Keratinocyte (primary cell): ENCODE data around the gene IRF9. TPM values are rescaled to one million over a fixed set of nuclear protein-coding genes. Genes with fewer than 3 reads are reported as not detected.

Experiments used
- DNase-seq: peaks from one replicate; pipeline ENCODE4 v3.0.0-alpha.2; 2011; ENCODE audit warnings: low read depth, missing footprints, low spot score
- FAIRE-seq: peaks from 2 replicates; lab custom pipeline; 2011; peaks lifted over from hg19 to GRCh38; lab: Jason Lieb, UNC
- H2AFZ ChIP-seq: 2 replicates; pipeline ENCODE4 v1.6.0; 2012; ENCODE audit warnings: low read length, control low read depth, inconsistent platforms; ENCODE audit not compliant: control insufficient read depth
- H3K27ac ChIP-seq: 2 replicates; pipeline ENCODE4 v1.5.1; 2011; ENCODE audit warnings: low read length; ENCODE audit not compliant: control insufficient read depth, insufficient read depth
- H3K27me3 ChIP-seq: 3 replicates; pipeline ENCODE4 v1.6.0; 2011; ENCODE audit warnings: low read length; ENCODE audit not compliant: control insufficient read depth, insufficient read depth; ENCODE audit errors: extremely low read depth
- H3K36me3 ChIP-seq, 2 experiments: 2 replicates in 1 of 2; 3 replicates in 1 of 2; pipeline ENCODE4 v1.5.1; 2011; ENCODE audit warnings: low read length in 2 of 2, mild to moderate bottlenecking in 1 of 2; ENCODE audit not compliant: control insufficient read depth in 2 of 2, insufficient read depth in 2 of 2; ENCODE audit errors: extremely low read depth in 1 of 2
- H3K4me1 ChIP-seq: 3 replicates; pipeline ENCODE4 v1.5.1; 2011; ENCODE audit warnings: low read length; ENCODE audit not compliant: control insufficient read depth, insufficient read depth; ENCODE audit errors: extremely low read depth
- H3K4me2 ChIP-seq: 3 replicates; pipeline ENCODE4 v1.6.0; 2011; ENCODE audit warnings: low read depth, low read length; ENCODE audit not compliant: control insufficient read depth, insufficient read depth; ENCODE audit errors: extremely low read depth
- H3K4me3 ChIP-seq, 3 experiments: fragments of 200-600 bp in 1 of 3; sonication (generic) in 1 of 3; 2 replicates in 2 of 3; 3 replicates in 1 of 3; pipeline ENCODE4 v1.5.1; 2011 to 2016; ENCODE audit warnings: low read length in 3 of 3, mild to moderate bottlenecking in 3 of 3, control low read depth in 2 of 3, inconsistent platforms in 1 of 3, low read depth in 1 of 3, mixed read lengths in 1 of 3, mixed run types in 1 of 3, moderate library complexity in 1 of 3; ENCODE audit not compliant: control insufficient read depth in 2 of 3, insufficient read depth in 2 of 3; ENCODE audit errors: extremely low read depth in 1 of 3
- H3K79me2 ChIP-seq: 2 replicates; pipeline ENCODE4 v1.6.0; 2012; ENCODE audit warnings: low read length; ENCODE audit not compliant: control insufficient read depth, insufficient read depth
- H3K9ac ChIP-seq: 3 replicates; pipeline ENCODE4 v1.6.0; 2011; ENCODE audit warnings: low read length; ENCODE audit not compliant: control insufficient read depth, insufficient read depth; ENCODE audit errors: extremely low read depth
- H3K9me1 ChIP-seq: 3 replicates; pipeline ENCODE4 v1.6.0; 2011; ENCODE audit warnings: low read length; ENCODE audit not compliant: control insufficient read depth, insufficient read depth; ENCODE audit errors: extremely low read depth
- H3K9me3 ChIP-seq: 2 replicates; pipeline ENCODE4 v1.5.1; 2012; ENCODE audit warnings: low read depth, low read length; ENCODE audit not compliant: control insufficient read depth
- H4K20me1 ChIP-seq: 3 replicates; pipeline ENCODE4 v1.6.0; 2011; ENCODE audit warnings: low read length; ENCODE audit not compliant: control insufficient read depth, insufficient read depth; ENCODE audit errors: extremely low read depth
- CTCF ChIP-seq, 3 experiments: IDR thresholded peaks in 1 of 3; conservative IDR thresholded peaks in 1 of 3; optimal IDR thresholded peaks in 1 of 3; 2 replicates in 2 of 3; 3 replicates in 1 of 3; pipeline versions ENCODE3 to v1.5.1; 2011; ENCODE audit warnings: low read length in 3 of 3, mild to moderate bottlenecking in 3 of 3, moderate library complexity in 2 of 3, control low read depth in 1 of 3, inconsistent platforms in 1 of 3; ENCODE audit not compliant: insufficient read depth in 2 of 3; ENCODE audit errors: extremely low read depth in 1 of 3
- EZH2 ChIP-seq: IDR thresholded peaks from one replicate; pipeline ENCODE4 v1.6.1; 2012; ENCODE audit warnings: inconsistent platforms, mild to moderate bottlenecking, low read length, moderate library complexity
- dilution Hi-C: fragments of 300-500 bp; cut with MboI; formaldehyde crosslinking; loops from one replicate; pipeline ENCODE4 v1.7.0; 2020; ENCODE audit warnings: low sequenced_read_pairs; ENCODE audit not compliant: extremely low pct_ligation_motif_present
- polyA plus RNA-seq, 5 experiments: library from polyadenylated mRNA; depleted of rRNA in 3 of 5; stranded (reverse) in 3 of 5; stranded (forward) in 1 of 5; unstranded in 1 of 5; fragments of >200 nt; gene quantifications; 1 replicate in 1 of 5; 2 replicates in 3 of 5; 3 replicates in 1 of 5; pipeline versions ENCODE4 v1.2.1 to v1.2.3, GENCODE V29; 2011 to 2012; ENCODE audit warnings: missing spikeins in 2 of 5, low read depth in 1 of 5, low replicate concordance in 1 of 5

IRF9 gene
- polyA plus RNA-seq, 1 donor (not counting 4 experiments of a cell fraction or from before 2014, with no cell fraction given) = 117 TPM

GRCh38 chr14:24150993-24151392, 10.1 kb upstream of the IRF9 start:
- Histone ChIP-seq H3K4me1 (peaks cover 11% of the 10 kb centered on the region), H3K27me3 (no peaks in the 10 kb centered on the region), H3K9me3 (no peaks in the 10 kb centered on the region), H3K4me2 (no peak overlapping the region), H3K36me3 (peaks cover 37 to 52% of the 10 kb centered on the region in 2 experiments), H3K27ac (no peak overlapping the region), H4K20me1 (no peaks in the 10 kb centered on the region), H3K9me1 (no peaks in the 10 kb centered on the region), H2AFZ (no peak overlapping the region), H3K4me3 (no peak overlapping the region), H3K79me2 (peaks cover 42% of the 10 kb centered on the region), H3K9ac (no peak overlapping the region)
- no peak for FAIRE-seq
- dilution Hi-C loops = no loop called here
- TF ChIP-seq EZH2 = no peak
- no peak for TF ChIP-seq CTCF (optimal IDR thresholded peaks at IDR 0.05 in 1 of 3, IDR thresholded peaks at IDR 0.05 in 1 of 3, conservative IDR thresholded peaks at IDR 0.05 in 1 of 3; ENCODE audit: extremely low read depth in 1 of 3, insufficient read depth in 2 of 3, low read length in 3 of 3)
- no peak for DNase-seq

GRCh38 chr14:24151404-24152080, 9.5 kb upstream of the IRF9 start:
- Histone ChIP-seq H2AFZ (no peak overlapping the region), H3K79me2 (peaks cover 42% of the 10 kb centered on the region), H3K4me2 (no peak overlapping the region), H3K9me1 (no peaks in the 10 kb centered on the region), H3K9me3 (no peaks in the 10 kb centered on the region), H3K27me3 (no peaks in the 10 kb centered on the region), H3K36me3 (peaks cover 40 to 56% of the 10 kb centered on the region in 2 experiments), H3K9ac (no peak overlapping the region), H3K4me3 (no peak overlapping the region), H3K4me1 (peaks cover 11% of the 10 kb centered on the region), H3K27ac (no peak overlapping the region), H4K20me1 (no peaks in the 10 kb centered on the region)
- dilution Hi-C loops = no loop called here
- no peak for FAIRE-seq
- no peak for DNase-seq
- TF ChIP-seq CTCF (optimal IDR thresholded peaks at IDR 0.05 in 1 of 3, IDR thresholded peaks at IDR 0.05 in 1 of 3, conservative IDR thresholded peaks at IDR 0.05 in 1 of 3; ENCODE audit: extremely low read depth in 1 of 3, insufficient read depth in 2 of 3, low read length in 3 of 3) = no peak
- TF ChIP-seq EZH2 = no peak
